Liver (tissue), 9 donors: ENCODE measurements around the gene MAPKAP1. TPM values are rescaled to one million over a fixed set of nuclear protein-coding genes. Genes with fewer than 3 reads are reported as not detected.

Source experiments
- DNase-seq: peaks from one replicate; pipeline ENCODE4 v3.0.0-alpha.2; 2017; ENCODE audit warnings: low spot score
- H3K27ac ChIP-seq, 2 donors: one replicate each; pipeline ENCODE4 v1.7.0; 2013; ENCODE audit warnings: inconsistent platforms in 2 of 2, low read length in 2 of 2, control low read depth in 1 of 2, low read depth in 1 of 2, mild to moderate bottlenecking in 1 of 2
- H3K27me3 ChIP-seq, 4 donors: one replicate each; pipeline versions ENCODE4 v1.6.1 to v1.7.0; 2013; ENCODE audit warnings: low read length in 3 of 4, inconsistent platforms in 1 of 4, mild to moderate bottlenecking in 1 of 4, moderate library complexity in 1 of 4; ENCODE audit not compliant: control insufficient read depth in 4 of 4, insufficient read depth in 4 of 4
- H3K36me3 ChIP-seq, 4 donors: one replicate each; pipeline versions ENCODE4 v1.6.1 to v1.7.0; 2013; ENCODE audit warnings: low read length in 3 of 4, mild to moderate bottlenecking in 3 of 4, low read depth in 1 of 4, moderate library complexity in 1 of 4; ENCODE audit not compliant: control insufficient read depth in 4 of 4, insufficient read depth in 3 of 4
- H3K4me1 ChIP-seq, 4 donors: one replicate each; pipeline versions ENCODE4 v1.6.1 to v1.7.0; 2013; ENCODE audit warnings: low read length in 3 of 4, mild to moderate bottlenecking in 3 of 4, moderate library complexity in 1 of 4; ENCODE audit not compliant: control insufficient read depth in 4 of 4, insufficient read depth in 4 of 4
- H3K4me3 ChIP-seq, 3 donors: one replicate each; pipeline versions ENCODE4 v1.6.1 to v1.7.0; 2013; ENCODE audit warnings: low read length in 3 of 3, control low read depth in 1 of 3, low read depth in 1 of 3, mild to moderate bottlenecking in 1 of 3
- H3K9ac ChIP-seq, 2 donors: one replicate each; pipeline ENCODE4 v1.7.0; 2013; ENCODE audit warnings: low read length in 2 of 2, mild to moderate bottlenecking in 2 of 2, moderate library complexity in 2 of 2, control low read depth in 1 of 2, low read depth in 1 of 2
- H3K9me3 ChIP-seq, 4 donors: one replicate each; pipeline versions ENCODE4 v1.6.1 to v1.7.0; 2013; ENCODE audit warnings: low read length in 3 of 4; ENCODE audit not compliant: control insufficient read depth in 4 of 4
- EGR1 ChIP-seq, 2 donors: IDR thresholded peaks; 2 replicates each; pipeline ENCODE4 v1.6.1; 2016 to 2018; ENCODE audit warnings: antibody characterized with exemption in 2 of 2, low read depth in 2 of 2
- FOXA1 ChIP-seq: IDR thresholded peaks from 2 replicates; pipeline ENCODE4 v1.6.1; 2016; ENCODE audit warnings: antibody characterized with exemption
- FOXA2 ChIP-seq: IDR thresholded peaks from 2 replicates; pipeline ENCODE4 v1.6.1; 2016; ENCODE audit warnings: antibody characterized with exemption
- GABPA ChIP-seq, 2 donors: IDR thresholded peaks in 1 of 2; conservative IDR thresholded peaks in 1 of 2; 2 replicates each; pipeline ENCODE4 v1.6.1; 2016; ENCODE audit warnings: antibody characterized with exemption in 2 of 2, mild to moderate bottlenecking in 1 of 2, moderate library complexity in 1 of 2
- HNF4A ChIP-seq, 2 donors: conservative IDR thresholded peaks; 2 replicates each; pipeline ENCODE4 v1.6.1; 2016; ENCODE audit warnings: antibody characterized with exemption in 2 of 2, mild to moderate bottlenecking in 2 of 2
- JUND ChIP-seq, 2 donors: IDR thresholded peaks; 2 replicates each; pipeline ENCODE4 v1.6.1; 2016; ENCODE audit warnings: antibody characterized with exemption in 2 of 2
- NR2F2 ChIP-seq: IDR thresholded peaks from 2 replicates; pipeline ENCODE4 v1.6.1; 2016; ENCODE audit warnings: antibody characterized with exemption
- RAD21 ChIP-seq, 2 donors: IDR thresholded peaks; 2 replicates each; pipeline ENCODE4 v1.6.1; 2016; ENCODE audit warnings: antibody characterized with exemption in 2 of 2, mild to moderate bottlenecking in 2 of 2
- RXRA ChIP-seq, 2 donors: IDR thresholded peaks; 2 replicates each; pipeline ENCODE4 v1.6.1; 2017 to 2018; ENCODE audit warnings: antibody characterized with exemption in 2 of 2, mild to moderate bottlenecking in 1 of 2
- SP1 ChIP-seq: IDR thresholded peaks from 2 replicates; pipeline ENCODE4 v1.6.1; 2018; ENCODE audit warnings: antibody characterized with exemption, mild to moderate bottlenecking
- TAF1 ChIP-seq: conservative IDR thresholded peaks from 2 replicates; pipeline ENCODE4 v1.6.1; 2016; ENCODE audit warnings: antibody characterized with exemption, mild to moderate bottlenecking
- YY1 ChIP-seq: IDR thresholded peaks from 2 replicates; pipeline ENCODE4 v1.6.1; 2016; ENCODE audit warnings: antibody characterized with exemption, mild to moderate bottlenecking
- WGBS: extraction: QIAGEN DNeasy Blood & Tissue Kit; methylation state at CpG from one replicate; pipeline ENCODE4 v1.1.7; 2013; 5-methylcytosine and 5-hydroxymethylcytosine counted together
- polyA plus RNA-seq, 2 donors: library from polyadenylated mRNA; stranded (reverse) in 1 of 2; unstranded in 1 of 2; fragments of 200-250 nt in 1 of 2; fragments of >200 nt in 1 of 2; fragmentation: Nextera tagmentation in 1 of 2; extraction: Ambion mirVana in 1 of 2; gene quantifications; one replicate each; pipeline versions ENCODE4 v1.2.1 to v1.2.3, GENCODE V29; 2013 to 2015
- total RNA-seq, 2 donors: library from RNA; depleted of rRNA; stranded (reverse); fragments of >200 nt; gene quantifications; one replicate each; pipeline ENCODE4 v1.2.3, GENCODE V29; 2014
- TF ChIP-seq, protein P1 (sequence below): IDR thresholded peaks from 2 replicates; pipeline ENCODE4 v1.6.1; 2016; ENCODE audit warnings: antibody characterized with exemption, mild to moderate bottlenecking
- TF ChIP-seq, protein P2 (sequence below): IDR thresholded peaks from 2 replicates; pipeline ENCODE4 v1.6.1; 2016; ENCODE audit warnings: antibody characterized with exemption
- TF ChIP-seq, protein P3 (sequence below): IDR thresholded peaks from 2 replicates; pipeline ENCODE4 v1.6.1; 2016; ENCODE audit warnings: antibody characterized with exemption
- TF ChIP-seq, protein P4 (sequence below): fragments of 150-350 bp; IDR thresholded peaks from 2 replicates; pipeline ENCODE4 v1.5.1; 2017; ENCODE audit warnings: improper control_type of control experiment, low read depth, low read length; ENCODE audit not compliant: missing input control
- TF ChIP-seq, protein P5 (sequence below): IDR thresholded peaks from 2 replicates; pipeline ENCODE4 v1.6.1; 2016; ENCODE audit warnings: antibody characterized with exemption
- donor health status: healthy.
- donor health status: healthy.
- donor health status: healthy.
- donor health status: healthy.
- donor health status: healthy.

Gene MAPKAP1
- total and polyA plus RNA-seq, 4 donors: 23.6 to 55.9 (median 32.7) TPM

DNA sequence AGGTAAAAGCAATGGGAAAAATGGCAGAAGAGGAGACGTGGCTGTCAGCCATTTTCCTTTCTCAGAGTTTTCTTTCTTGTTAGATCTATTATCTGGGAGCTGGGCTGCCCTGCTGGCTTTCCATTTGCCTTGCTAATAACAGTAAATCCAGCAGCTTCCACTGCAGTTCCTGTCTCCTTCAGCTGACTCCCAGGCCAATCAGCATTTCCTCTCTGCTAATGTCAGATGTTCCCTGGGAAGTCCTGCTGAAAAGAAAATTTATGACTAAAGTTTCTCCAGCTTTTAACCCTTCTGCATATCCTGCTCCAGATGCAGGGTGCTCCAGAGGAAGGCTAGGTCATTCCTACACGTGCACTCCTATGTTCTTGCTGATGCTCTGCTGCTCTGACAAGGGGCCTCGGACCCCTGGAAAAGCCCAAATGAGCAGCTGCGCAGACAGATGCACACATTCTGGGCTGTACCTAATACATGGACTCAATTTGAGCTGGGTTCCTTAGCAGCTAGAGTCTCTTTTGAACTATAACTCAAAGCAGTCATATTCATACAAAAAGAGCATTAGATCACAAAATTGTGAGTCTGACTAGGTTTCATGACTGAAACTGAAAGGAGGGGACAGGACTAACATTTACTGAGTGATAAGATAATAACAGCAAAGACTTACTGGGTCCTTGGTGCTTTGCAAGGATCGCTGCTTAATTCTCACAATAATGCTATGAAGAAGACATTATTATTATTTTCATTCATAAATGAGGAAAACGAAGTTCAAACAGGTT lies 182.2 kb downstream of the MAPKAP1 start (continued):
- TF ChIP-seq, protein P1, sequence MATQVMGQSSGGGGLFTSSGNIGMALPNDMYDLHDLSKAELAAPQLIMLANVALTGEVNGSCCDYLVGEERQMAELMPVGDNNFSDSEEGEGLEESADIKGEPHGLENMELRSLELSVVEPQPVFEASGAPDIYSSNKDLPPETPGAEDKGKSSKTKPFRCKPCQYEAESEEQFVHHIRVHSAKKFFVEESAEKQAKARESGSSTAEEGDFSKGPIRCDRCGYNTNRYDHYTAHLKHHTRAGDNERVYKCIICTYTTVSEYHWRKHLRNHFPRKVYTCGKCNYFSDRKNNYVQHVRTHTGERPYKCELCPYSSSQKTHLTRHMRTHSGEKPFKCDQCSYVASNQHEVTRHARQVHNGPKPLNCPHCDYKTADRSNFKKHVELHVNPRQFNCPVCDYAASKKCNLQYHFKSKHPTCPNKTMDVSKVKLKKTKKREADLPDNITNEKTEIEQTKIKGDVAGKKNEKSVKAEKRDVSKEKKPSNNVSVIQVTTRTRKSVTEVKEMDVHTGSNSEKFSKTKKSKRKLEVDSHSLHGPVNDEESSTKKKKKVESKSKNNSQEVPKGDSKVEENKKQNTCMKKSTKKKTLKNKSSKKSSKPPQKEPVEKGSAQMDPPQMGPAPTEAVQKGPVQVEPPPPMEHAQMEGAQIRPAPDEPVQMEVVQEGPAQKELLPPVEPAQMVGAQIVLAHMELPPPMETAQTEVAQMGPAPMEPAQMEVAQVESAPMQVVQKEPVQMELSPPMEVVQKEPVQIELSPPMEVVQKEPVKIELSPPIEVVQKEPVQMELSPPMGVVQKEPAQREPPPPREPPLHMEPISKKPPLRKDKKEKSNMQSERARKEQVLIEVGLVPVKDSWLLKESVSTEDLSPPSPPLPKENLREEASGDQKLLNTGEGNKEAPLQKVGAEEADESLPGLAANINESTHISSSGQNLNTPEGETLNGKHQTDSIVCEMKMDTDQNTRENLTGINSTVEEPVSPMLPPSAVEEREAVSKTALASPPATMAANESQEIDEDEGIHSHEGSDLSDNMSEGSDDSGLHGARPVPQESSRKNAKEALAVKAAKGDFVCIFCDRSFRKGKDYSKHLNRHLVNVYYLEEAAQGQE: no peak
- no peak for TF ChIP-seq YY1
- TF ChIP-seq, protein P2, sequence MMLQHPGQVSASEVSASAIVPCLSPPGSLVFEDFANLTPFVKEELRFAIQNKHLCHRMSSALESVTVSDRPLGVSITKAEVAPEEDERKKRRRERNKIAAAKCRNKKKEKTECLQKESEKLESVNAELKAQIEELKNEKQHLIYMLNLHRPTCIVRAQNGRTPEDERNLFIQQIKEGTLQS: no peak

DNA sequence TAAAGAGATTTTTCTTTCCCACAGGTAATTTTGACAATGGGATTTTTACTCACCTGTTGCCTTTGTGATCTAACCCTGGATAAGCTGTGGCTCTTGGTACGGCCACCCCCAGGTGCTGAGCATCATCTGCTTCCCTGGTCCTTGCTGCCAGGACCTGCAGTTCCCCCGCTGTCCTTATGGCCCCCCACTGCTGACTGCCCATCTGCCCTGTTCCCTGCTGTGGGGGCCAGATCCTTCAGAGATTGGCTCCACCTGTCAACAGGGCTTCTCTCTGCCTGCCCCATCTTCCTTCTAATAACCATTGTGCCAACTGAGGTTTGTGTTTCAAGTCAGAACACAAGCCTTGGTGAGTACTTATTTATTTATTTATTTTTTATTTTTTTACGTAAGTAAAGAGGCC lies 183.3 kb downstream of the MAPKAP1 start:
- Histone ChIP-seq H3K36me3 (no peaks in the 10 kb centered on the region), H3K9me3 (no peaks in the 10 kb centered on the region), H3K9ac (no peak overlapping the region), H3K4me1 (peaks cover 0 to 3% (median 1%) of the 10 kb centered on the region in 4 donors), H3K27me3 (no peaks in the 10 kb centered on the region), H3K4me3 (no peak overlapping the region), H3K27ac (no peak overlapping the region)
- DNase-seq: no peak
- TF ChIP-seq, protein P1: no peak
- TF ChIP-seq FOXA2 (no peak), HNF4A (conservative IDR thresholded peaks at IDR 0.05) (no peak), RAD21 (IDR thresholded peaks at IDR 0.05) (no peak), YY1 (no peak), SP1 (no peak), FOXA1 (no peak), GABPA (IDR thresholded peaks at IDR 0.05 in 1 of 2, conservative IDR thresholded peaks at IDR 0.05 in 1 of 2) (no peak), EGR1 (IDR thresholded peaks at IDR 0.05; ENCODE audit: low read depth in 2 of 2) (no peak), NR2F2 (no peak), JUND (IDR thresholded peaks at IDR 0.05) (no peak), TAF1 (no peak), RXRA (IDR thresholded peaks at IDR 0.05) (no peak)
- TF ChIP-seq, protein P3, sequence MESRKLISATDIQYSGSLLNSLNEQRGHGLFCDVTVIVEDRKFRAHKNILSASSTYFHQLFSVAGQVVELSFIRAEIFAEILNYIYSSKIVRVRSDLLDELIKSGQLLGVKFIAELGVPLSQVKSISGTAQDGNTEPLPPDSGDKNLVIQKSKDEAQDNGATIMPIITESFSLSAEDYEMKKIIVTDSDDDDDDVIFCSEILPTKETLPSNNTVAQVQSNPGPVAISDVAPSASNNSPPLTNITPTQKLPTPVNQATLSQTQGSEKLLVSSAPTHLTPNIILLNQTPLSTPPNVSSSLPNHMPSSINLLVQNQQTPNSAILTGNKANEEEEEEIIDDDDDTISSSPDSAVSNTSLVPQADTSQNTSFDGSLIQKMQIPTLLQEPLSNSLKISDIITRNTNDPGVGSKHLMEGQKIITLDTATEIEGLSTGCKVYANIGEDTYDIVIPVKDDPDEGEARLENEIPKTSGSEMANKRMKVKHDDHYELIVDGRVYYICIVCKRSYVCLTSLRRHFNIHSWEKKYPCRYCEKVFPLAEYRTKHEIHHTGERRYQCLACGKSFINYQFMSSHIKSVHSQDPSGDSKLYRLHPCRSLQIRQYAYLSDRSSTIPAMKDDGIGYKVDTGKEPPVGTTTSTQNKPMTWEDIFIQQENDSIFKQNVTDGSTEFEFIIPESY: no peak
- TF ChIP-seq, protein P4, sequence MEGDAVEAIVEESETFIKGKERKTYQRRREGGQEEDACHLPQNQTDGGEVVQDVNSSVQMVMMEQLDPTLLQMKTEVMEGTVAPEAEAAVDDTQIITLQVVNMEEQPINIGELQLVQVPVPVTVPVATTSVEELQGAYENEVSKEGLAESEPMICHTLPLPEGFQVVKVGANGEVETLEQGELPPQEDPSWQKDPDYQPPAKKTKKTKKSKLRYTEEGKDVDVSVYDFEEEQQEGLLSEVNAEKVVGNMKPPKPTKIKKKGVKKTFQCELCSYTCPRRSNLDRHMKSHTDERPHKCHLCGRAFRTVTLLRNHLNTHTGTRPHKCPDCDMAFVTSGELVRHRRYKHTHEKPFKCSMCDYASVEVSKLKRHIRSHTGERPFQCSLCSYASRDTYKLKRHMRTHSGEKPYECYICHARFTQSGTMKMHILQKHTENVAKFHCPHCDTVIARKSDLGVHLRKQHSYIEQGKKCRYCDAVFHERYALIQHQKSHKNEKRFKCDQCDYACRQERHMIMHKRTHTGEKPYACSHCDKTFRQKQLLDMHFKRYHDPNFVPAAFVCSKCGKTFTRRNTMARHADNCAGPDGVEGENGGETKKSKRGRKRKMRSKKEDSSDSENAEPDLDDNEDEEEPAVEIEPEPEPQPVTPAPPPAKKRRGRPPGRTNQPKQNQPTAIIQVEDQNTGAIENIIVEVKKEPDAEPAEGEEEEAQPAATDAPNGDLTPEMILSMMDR: no peak
- TF ChIP-seq, protein P5, sequence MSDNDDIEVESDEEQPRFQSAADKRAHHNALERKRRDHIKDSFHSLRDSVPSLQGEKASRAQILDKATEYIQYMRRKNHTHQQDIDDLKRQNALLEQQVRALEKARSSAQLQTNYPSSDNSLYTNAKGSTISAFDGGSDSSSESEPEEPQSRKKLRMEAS: no peak
- TF ChIP-seq, protein P2: no peak
- WGBS: 99% methylated on average over 3 of the region's 3 CpGs
